Activated naive CD8-positive, alpha-beta T cell treated with anti-CD3 and anti-CD28 coated beads for 36 hours (primary cell): ENCODE data around the gene RUNX2. TPM values are rescaled to one million over a fixed set of nuclear protein-coding genes. Genes with fewer than 3 reads are reported as not detected.
"Not testable (repeated sequence)": the region's sequence is repeated elsewhere in the genome, so short reads cannot be mapped to it uniquely, and the experiment has no call there.

Experiments used
- DNase-seq: peaks from one replicate; pipeline ENCODE4 v3.0.0; 2021
- H3K27ac Mint-ChIP-seq: one replicate; pipeline ENCODE4 v1.8.0; 2022; ENCODE audit warnings: mild to moderate bottlenecking, moderate library complexity, mixed read lengths
- H3K27me3 Mint-ChIP-seq: one replicate; pipeline ENCODE4 v1.8.0; 2022; ENCODE audit warnings: mild to moderate bottlenecking, mixed read lengths
- H3K36me3 Mint-ChIP-seq: one replicate; pipeline ENCODE4 v1.8.0; 2021; ENCODE audit warnings: mild to moderate bottlenecking, mixed read lengths
- H3K4me1 Mint-ChIP-seq: one replicate; pipeline ENCODE4 v1.8.0; 2021; ENCODE audit warnings: mixed read lengths
- H3K4me3 Mint-ChIP-seq: one replicate; pipeline ENCODE4 v1.8.0; 2022; ENCODE audit warnings: mild to moderate bottlenecking, moderate library complexity, mixed read lengths
- H3K9me3 Mint-ChIP-seq: one replicate; pipeline ENCODE4 v1.8.0; 2022; ENCODE audit warnings: mixed read lengths
- total RNA-seq, 2 experiments: library from RNA; stranded (reverse); gene quantifications; one replicate each; pipeline ENCODE4 v1.2.3, GENCODE V29; 2021

RUNX2 gene
- total RNA-seq, 2 experiments from 2014 or later = 4.8 to 5.8 TPM

GRCh38 chr6:45464685-45465084, 136.6 kb downstream of the RUNX2 start:
- DNase-seq = no peak
- Mint-ChIP-seq H3K9me3 (no peaks in the 10 kb centered on the region), H3K4me3 (no peak overlapping the region), H3K4me1 (peaks cover 21% of the 10 kb centered on the region), H3K27me3 (no peaks in the 10 kb centered on the region), H3K36me3 (peaks cover 17% of the 10 kb centered on the region), H3K27ac (no peak overlapping the region)

- Mint-ChIP-seq H3K4me1 (peaks cover 28% of the 10 kb centered on the region), H3K27me3 (no peaks in the 10 kb centered on the region), H3K4me3 (no peak overlapping the region), H3K36me3 (peaks cover 32% of the 10 kb centered on the region), H3K9me3 (no peaks in the 10 kb centered on the region), H3K27ac (no peak overlapping the region)
- DNase-seq = no peak
These were observed 138.6 kb downstream of the RUNX2 start for GRCh38 chr6:45466686-45467085.

GRCh38 chr6:45467417-45467816, 139.3 kb downstream of the RUNX2 start:
- H3K27ac Mint-ChIP-seq, H3K4me3 Mint-ChIP-seq: not testable (repeated sequence)

GRCh38 chr6:45467853-45468252, 139.7 kb downstream of the RUNX2 start:
- peaks cover 30% of the 10 kb centered on the region for H3K4me1 Mint-ChIP-seq
- no peak overlapping the region for H3K27ac Mint-ChIP-seq
- DNase-seq = no peak
- H3K4me3 Mint-ChIP-seq = no peak overlapping the region
- peaks cover 34% of the 10 kb centered on the region for H3K36me3 Mint-ChIP-seq
- no peaks in the 10 kb centered on the region for H3K9me3 Mint-ChIP-seq
- no peaks in the 10 kb centered on the region for H3K27me3 Mint-ChIP-seq

More at GRCh38 chr6:45467417-45467816, 139.3 kb downstream of the RUNX2 start:
- not testable (repeated sequence) for H3K9me3 Mint-ChIP-seq, H3K27me3 Mint-ChIP-seq, DNase-seq
- Mint-ChIP-seq H3K4me1 (peaks cover 30% of the 10 kb centered on the region), H3K36me3 (peaks cover 36% of the 10 kb centered on the region)

DNA sequence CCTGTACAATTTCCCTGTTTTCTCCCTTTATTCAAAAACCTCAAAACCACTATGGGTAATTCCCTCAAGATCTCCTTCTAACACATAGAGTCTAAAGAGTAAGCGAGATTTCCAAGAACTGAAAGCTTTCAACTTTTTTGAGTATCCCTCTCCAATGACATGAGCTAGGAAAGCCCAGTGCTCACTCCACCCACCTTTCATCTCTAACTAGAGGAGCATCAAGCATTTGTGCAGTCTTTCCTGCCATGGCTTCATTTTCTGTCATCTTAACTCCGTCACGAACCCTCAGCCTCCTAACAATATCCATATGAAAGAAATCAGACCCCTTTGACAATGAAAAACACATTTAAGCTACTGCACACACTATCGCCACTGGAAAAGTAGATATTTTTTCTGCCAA, 141.5 kb downstream of the RUNX2 start:
- Mint-ChIP-seq H3K27ac (no peak overlapping the region), H3K4me1 (peaks cover 29% of the 10 kb centered on the region), H3K27me3 (no peaks in the 10 kb centered on the region)

GRCh38 chr6:45470131-45470738, 142.1 kb downstream of the RUNX2 start:
- Mint-ChIP-seq H3K27ac (no peak overlapping the region), H3K27me3 (no peaks in the 10 kb centered on the region), H3K4me1 (peaks cover 29% of the 10 kb centered on the region), H3K9me3 (no peaks in the 10 kb centered on the region), H3K4me3 (no peak overlapping the region), H3K36me3 (peaks cover 34% of the 10 kb centered on the region)
- no peak for DNase-seq

More for the DNA sequence above, 141.5 kb downstream of the RUNX2 start:
- Mint-ChIP-seq H3K4me3 (no peak overlapping the region), H3K9me3 (no peaks in the 10 kb centered on the region), H3K36me3 (peaks cover 34% of the 10 kb centered on the region)
- no peak for DNase-seq

DNA sequence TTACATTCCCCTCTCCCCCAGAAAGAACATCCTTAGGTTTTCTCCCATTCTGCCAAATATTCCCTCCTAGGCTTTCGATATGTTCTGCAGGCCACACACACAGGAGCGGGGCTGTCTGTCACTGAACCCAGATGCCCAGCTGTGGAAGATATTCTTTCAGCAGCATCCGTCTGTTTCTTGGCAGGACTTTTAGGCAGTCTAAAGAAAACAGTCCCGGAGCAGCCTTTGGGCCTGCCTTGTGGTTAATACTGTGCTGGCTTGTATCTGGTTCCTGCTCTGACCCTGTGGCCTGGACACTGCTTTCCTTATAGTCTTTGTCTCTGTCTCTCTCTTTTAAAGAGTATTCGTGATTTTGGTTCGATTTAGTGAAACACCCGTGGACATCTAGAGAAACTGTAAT, 144.3 kb downstream of the RUNX2 start:
- Mint-ChIP-seq H3K4me3 (no peak overlapping the region), H3K27ac (no peak overlapping the region), H3K9me3 (no peaks in the 10 kb centered on the region), H3K36me3 (peaks cover 29% of the 10 kb centered on the region), H3K4me1 (peaks cover 26% of the 10 kb centered on the region), H3K27me3 (no peaks in the 10 kb centered on the region)
- no peak for DNase-seq

DNA sequence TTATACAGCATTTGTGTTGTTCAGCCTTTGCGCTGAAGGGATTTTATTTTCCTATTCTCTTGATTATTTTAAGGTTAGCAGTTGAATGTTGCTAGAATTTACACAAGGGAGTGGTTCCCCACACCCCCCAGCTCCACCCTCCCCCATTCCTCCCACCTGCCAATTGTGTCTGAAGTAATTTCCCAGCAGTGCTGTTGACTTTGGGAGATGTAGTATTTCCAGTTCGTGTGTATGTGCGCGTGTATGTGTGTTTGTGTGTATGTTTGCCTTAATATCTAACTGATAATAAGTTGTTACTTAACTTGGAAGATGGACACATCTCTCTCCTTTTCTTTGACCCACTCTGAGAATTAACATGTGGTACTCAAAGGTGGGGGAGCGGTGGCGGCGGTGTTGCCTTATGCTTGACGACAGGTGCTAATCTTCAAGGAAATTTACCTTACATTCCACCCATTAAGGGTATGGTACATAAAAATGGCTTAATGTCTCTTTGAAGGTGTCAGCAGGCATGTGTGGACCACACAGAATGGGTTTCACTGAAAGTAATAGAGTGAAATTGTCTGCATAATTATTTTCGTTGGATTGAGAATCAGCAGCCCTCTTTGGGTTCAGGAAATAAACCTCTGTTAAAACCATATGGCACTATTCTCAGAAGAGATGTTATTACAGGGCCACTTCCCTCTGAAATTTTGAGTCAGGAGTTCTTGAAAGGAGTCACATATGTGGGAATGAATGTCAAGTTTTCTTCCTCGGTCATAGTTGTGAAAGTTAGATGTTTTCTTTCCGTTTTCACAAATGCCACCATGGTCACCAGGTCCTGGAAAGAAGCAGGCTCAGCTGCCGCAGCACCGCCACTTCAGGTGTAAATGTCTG, 145.2 kb downstream of the RUNX2 start:
- Mint-ChIP-seq H3K4me1 (peaks cover 20% of the 10 kb centered on the region), H3K27ac (no peak overlapping the region), H3K27me3 (no peaks in the 10 kb centered on the region), H3K4me3 (no peak overlapping the region), H3K9me3 (no peaks in the 10 kb centered on the region), H3K36me3 (peaks cover 24% of the 10 kb centered on the region)
- no peak for DNase-seq

- no peaks in the 10 kb centered on the region for H3K27me3 Mint-ChIP-seq
- H3K36me3 Mint-ChIP-seq = peaks cover 22% of the 10 kb centered on the region
- H3K4me1 Mint-ChIP-seq = peaks cover 14% of the 10 kb centered on the region
- no peak overlapping the region for H3K27ac Mint-ChIP-seq
- H3K9me3 Mint-ChIP-seq = no peaks in the 10 kb centered on the region
- no peak for DNase-seq
- H3K4me3 Mint-ChIP-seq = no peak overlapping the region
These were observed 146.2 kb downstream of the RUNX2 start for GRCh38 chr6:45474376-45474775.

DNA sequence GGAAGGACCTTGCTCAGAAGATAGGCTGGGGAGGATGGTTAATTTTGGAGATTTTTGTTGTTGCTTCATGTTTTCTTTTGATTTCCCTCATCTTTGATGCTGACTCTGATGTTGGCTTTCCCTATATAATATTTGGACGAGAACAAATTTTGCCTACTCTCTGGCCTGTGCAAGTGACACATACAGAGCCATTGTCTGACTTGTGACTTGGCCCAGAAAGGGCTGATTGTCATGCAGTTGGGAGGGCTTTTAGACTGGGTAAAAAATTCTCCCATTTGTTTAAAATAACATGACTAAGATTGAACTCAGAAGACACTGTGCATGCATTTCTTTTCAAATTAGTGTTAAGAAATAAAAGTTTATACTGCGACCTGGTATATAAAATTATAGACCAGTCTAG, 148.2 kb downstream of the RUNX2 start:
- Mint-ChIP-seq H3K27me3 (no peaks in the 10 kb centered on the region), H3K27ac (no peak overlapping the region)

GRCh38 chr6:45477278-45477677, 149.1 kb downstream of the RUNX2 start:
- Mint-ChIP-seq H3K36me3 (peaks cover under 1% of the 10 kb centered on the region), H3K27me3 (no peaks in the 10 kb centered on the region), H3K4me3 (no peak overlapping the region), H3K27ac (no peak overlapping the region), H3K4me1 (peaks cover 19% of the 10 kb centered on the region), H3K9me3 (no peaks in the 10 kb centered on the region)
- DNase-seq = no peak

More for the DNA sequence above, 148.2 kb downstream of the RUNX2 start:
- no peak for DNase-seq
- H3K36me3 Mint-ChIP-seq = peaks cover 7% of the 10 kb centered on the region
- H3K4me1 Mint-ChIP-seq = peaks cover 20% of the 10 kb centered on the region
- H3K4me3 Mint-ChIP-seq = no peak overlapping the region
- no peaks in the 10 kb centered on the region for H3K9me3 Mint-ChIP-seq

DNA sequence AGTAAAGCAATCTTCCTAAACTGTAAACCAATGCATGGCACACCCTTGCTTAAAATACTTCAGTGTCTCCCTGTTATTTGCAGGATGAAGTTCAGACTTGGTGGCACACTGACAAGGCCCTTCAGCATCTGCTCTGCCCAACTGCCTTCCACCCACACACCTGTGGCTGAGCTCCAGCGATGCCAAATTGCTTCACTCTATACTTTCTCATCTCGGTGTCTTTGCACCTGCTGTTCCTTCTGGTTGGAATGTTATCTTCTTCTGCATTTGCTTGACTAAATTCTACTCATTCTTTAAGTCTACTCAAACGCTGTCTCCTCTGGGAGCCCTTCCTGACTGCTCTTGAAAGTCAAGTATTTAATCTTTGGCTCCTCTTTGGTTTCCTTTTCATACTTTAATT, 149.7 kb downstream of the RUNX2 start:
- Mint-ChIP-seq H3K4me1 (peaks cover 19% of the 10 kb centered on the region), H3K4me3 (no peak overlapping the region), H3K27me3 (no peaks in the 10 kb centered on the region), H3K9me3 (no peaks in the 10 kb centered on the region), H3K36me3 (peaks cover 1% of the 10 kb centered on the region), H3K27ac (no peak overlapping the region)
- DNase-seq = no peak

GRCh38 chr6:45478240-45478639, 150.1 kb downstream of the RUNX2 start:
- no peak for DNase-seq
- H3K9me3 Mint-ChIP-seq = no peaks in the 10 kb centered on the region
- H3K36me3 Mint-ChIP-seq = peaks cover 4% of the 10 kb centered on the region
- H3K27ac Mint-ChIP-seq = no peak overlapping the region
- no peak overlapping the region for H3K4me3 Mint-ChIP-seq
- no peaks in the 10 kb centered on the region for H3K27me3 Mint-ChIP-seq
- peaks cover 19% of the 10 kb centered on the region for H3K4me1 Mint-ChIP-seq

GRCh38 chr6:45479834-45480751, 152.0 kb downstream of the RUNX2 start:
- H3K36me3 Mint-ChIP-seq = peaks cover 8% of the 10 kb centered on the region
- no peak overlapping the region for H3K27ac Mint-ChIP-seq
- no peaks in the 10 kb centered on the region for H3K9me3 Mint-ChIP-seq
- no peaks in the 10 kb centered on the region for H3K27me3 Mint-ChIP-seq
- no peak for DNase-seq
- peaks cover 16% of the 10 kb centered on the region for H3K4me1 Mint-ChIP-seq
- no peak overlapping the region for H3K4me3 Mint-ChIP-seq
